NCI-H128 (cell line): ENCODE measurements around the gene PEDS1.
A peak's percentile ranks its signal among the peaks of the same experiment; 100 is the strongest.
"Not testable (repeated sequence)": the region's sequence is repeated elsewhere in the genome, so short reads cannot be mapped to it uniquely, and the experiment has no call there.

ENCODE experiments used
- DNase-seq: peaks from one replicate; lab custom pipeline; 2025; ENCODE audit not compliant: unreplicated experiment; lab: John Stamatoyannopoulos, UW

The PEDS1 gene

GRCh38 chr20:50115041-50115512 lies 38.4 kb downstream of the PEDS1 start:
- DNase-seq, result no peak

- DNase-seq, result no peak
These were observed 39.9 kb downstream of the PEDS1 start for GRCh38 chr20:50113420-50114224.

GRCh38 chr20:50112512-50113419 lies 40.8 kb downstream of the PEDS1 start, which contains the start of gene UBE2V1:
Gene UBE2V1, minus strand, starts transcription at chr20:50113150. Its CDS starts 22 bp downstream, at chr20:50113128.
- peak; percentile 42 for DNase-seq

DNA sequence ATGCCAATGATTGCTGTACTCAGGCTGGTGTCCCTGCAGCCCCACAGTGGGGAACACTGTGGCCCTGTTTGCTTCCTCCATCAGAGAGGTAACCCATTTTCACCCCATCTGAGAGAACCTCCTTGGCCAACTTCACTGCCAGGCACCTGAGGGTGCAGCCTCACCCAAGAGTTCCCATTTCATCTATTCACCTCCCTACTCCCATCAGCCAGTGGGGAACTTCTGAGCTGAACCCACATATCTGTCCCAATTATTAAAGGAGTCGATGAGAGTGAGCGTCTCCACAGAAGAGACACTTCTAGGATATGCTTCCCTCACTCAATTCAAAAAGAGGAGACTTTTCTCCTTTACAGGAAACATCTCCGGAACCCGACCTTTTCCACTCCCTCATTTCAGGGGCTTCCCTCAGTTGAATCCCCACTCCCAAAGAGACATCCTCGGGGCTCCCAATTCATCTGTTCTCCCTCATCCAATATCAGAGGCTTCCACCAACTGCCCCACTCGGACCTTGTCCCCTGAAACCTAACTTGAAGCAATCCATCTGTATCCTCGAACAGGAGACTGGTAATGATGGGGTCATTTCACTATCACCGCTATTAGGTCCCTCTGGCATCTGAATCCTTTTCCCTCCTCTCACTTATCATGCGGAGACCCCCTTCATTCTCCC lies 41.6 kb downstream of the PEDS1 start:
- DNase-seq, result no peak

- DNase-seq, result no peak
These were observed 42.2 kb downstream of the PEDS1 start for GRCh38 chr20:50111120-50111828.

- no peak for DNase-seq
These were observed 43.1 kb downstream of the PEDS1 start for GRCh38 chr20:50110141-50111047.

DNA sequence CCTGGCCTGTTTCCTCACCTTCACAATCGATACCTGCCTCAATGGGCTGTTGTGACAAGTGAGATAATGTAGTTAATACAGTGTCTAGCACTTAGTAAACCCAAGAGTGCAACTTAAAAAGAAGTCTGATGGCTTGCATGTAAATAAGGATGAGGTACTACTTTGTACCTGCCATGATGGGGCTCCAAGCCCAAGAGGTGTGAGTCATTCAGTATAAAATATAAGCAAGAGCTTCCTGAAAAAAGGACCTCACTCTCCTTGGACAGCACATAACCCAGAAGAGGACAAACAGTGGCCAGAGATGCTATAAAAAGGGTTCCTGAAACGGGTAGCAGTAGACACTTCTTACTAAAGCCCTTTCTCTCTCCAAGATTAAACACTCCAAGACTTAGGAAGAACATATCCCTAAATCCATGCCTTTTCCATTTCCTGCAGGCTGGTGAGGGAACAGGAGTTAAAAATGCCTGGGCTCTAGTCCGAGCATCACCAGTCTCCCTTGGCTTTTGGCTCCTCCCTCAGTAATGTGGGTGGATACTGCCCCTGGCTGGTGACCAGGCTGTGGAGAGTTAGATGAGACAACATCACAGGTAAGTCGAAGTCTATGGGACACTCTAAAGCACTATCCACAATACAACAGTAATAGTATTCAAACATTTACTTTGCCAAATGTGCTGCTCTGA lies 44.8 kb downstream of the PEDS1 start:
- no peak for DNase-seq

- no peak for DNase-seq
These were observed 45.7 kb downstream of the PEDS1 start for GRCh38 chr20:50107796-50108331.

DNA sequence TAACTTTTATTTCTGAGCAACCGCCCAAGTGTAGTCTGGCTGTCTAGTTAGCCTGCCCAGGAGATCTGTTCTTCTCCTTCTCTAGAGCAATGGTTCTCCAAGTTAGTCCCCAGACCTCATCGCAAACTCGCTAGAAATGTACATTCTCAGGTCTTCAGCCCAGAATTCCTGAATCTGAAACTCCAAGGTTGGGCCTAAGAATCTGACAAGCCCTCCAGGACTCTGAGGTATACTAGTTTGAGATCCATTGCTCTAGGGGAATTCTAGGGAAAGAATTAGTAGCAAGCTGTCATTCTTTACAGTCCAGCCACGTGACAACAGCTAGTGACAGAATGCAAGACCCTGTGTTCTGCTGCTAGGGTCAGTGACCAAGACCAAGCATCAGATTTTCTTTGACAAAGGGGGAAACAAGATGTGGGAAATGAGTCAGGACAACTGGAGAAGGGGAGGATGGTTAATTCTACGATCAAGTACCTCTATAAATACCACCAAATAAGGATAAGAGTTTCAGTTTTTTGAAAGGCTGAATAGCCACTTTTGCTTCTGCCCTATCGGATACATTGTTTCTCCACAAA lies 46.4 kb downstream of the PEDS1 start:
- DNase-seq, result no peak

GRCh38 chr20:50106669-50107068 lies 46.9 kb downstream of the PEDS1 start:
- DNase-seq, result not testable (repeated sequence)
